Neural cell (in vitro differentiated cells): ENCODE data around the gene PDIA6.

ENCODE experiments used
- CTCF ChIP-seq: fragments of 450-650 bp; IDR thresholded peaks from 2 replicates; pipeline ENCODE4 v1.5.1; 2014; ENCODE audit warnings: antibody characterized with exemption, mild to moderate bottlenecking, moderate library complexity; ENCODE audit not compliant: poor library complexity, severe bottlenecking
- POLR2AphosphoS5 ChIP-seq: IDR thresholded peaks from 2 replicates; pipeline ENCODE4 v1.6.1; 2012
- TAF1 ChIP-seq: IDR thresholded peaks from 2 replicates; pipeline ENCODE4 v1.6.1; 2012; ENCODE audit warnings: low read depth

- TF ChIP-seq CTCF: no peak
- no peak for TF ChIP-seq POLR2AphosphoS5
- no peak for TF ChIP-seq TAF1
Observed at GRCh38 chr2:10798783-10799182, 13.8 kb downstream of the PDIA6 start.
